GM19455 (cell line): Measurements from ENCODE around the gene FAT2.

Source experiments
- ATAC-seq: cut with Tn5 transposase; IDR thresholded peaks from one replicate; pipeline ENCODE4 v1.9.1; 2021; ENCODE audit not compliant: unreplicated experiment

The FAT2 gene

DNA sequence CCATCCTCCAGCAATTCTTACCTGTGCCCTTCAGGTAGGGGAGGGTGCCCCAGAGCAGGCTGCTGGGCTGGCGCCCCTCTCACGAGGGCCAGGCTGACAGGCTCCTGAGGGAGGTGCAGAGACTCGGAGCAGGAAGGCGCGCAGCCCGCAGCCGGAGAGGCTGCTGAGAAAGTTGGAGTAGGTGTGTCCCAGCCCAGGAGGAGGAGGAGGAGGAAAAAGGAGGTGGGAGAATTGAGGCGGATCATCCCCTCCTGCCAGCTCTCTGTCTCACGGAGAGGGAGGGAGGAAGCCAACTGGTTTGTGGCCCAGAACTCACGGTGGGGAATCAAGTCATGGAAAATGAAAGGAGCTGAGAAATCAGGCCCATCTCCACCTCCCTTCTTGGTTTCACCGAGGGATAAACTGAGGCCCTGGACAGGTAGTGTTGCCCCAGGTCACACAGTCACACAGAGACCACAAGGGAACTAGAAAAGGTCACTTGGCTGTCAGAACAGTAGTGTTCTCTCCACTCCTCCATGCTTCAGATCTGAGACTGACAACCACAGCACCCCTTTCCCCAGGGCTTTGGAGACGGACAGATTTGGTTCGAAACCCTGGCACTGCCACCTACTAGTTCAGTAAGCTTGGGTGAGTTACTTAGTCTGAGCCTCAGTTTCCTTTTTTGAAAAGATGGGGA is at the start of gene FAT2:
Gene FAT2 (minus strand): TSS at position 188 of the 676 bp plus-strand sequence. CDS start 22,400 bp downstream, outside the sequence.
- ATAC-seq = no peak

DNA sequence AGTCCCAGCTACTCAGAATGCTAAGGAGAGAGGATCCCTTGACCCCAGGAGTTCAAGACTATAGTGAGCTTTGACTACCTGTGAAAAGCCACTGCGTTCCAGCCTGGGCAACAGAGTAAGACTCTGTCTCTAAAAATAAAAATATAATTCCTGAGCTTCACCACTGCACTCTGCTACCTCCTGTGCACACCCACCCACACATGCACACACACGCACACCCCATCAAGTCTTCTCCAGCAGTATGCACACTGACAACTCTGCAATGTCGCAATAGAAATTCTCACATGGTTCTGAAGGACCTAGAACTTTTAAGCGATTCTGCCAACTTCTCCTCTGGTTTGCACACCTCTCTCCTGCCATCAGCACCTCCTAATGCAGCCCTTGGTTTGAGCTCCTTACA is 47.5 kb upstream of the FAT2 start:
- ATAC-seq = no peak

- no peak for ATAC-seq
Observed at GRCh38 chr5:151637676-151638075, 46.5 kb upstream of the FAT2 start.

DNA sequence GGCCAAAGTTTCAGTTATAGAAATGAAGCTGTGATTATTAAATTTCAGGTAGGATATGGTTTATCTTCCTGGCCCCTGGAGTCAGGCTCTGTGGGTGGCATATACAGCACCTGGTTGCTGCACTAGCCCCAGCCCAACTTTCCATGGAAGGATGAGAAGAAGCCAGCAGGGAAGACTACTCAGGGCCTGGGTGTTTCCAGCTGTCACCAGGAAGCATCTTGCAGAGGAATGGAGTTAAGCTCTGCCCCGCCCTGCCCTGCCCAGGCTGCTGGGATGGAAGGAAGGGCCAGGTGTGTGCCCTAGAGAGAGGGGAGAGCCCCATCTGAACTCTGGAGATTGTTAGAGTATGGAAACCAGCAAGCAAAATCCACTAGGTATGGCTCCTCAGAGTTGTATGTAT is 42.8 kb upstream of the FAT2 start:
- ATAC-seq = no peak

DNA sequence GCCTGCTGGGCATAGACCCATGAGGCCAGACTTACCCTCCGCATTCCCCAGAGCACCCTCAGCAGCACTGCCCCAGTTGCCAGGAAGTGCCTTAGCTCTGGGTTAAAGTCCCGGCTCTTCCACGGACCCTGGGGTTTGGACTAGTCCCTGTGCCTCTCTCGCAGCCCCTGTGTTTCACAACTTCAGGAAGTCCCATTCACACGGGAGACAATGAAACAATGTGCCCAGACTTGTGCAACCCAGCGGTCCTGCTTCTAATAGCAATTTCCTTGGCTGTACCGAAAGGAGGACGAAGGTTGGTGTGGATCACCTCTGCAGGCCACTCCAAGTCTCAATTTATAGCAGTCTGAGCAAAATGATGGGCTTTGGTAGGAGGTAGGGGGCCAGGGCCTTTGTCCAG is 41.8 kb upstream of the FAT2 start:
- no peak for ATAC-seq

DNA sequence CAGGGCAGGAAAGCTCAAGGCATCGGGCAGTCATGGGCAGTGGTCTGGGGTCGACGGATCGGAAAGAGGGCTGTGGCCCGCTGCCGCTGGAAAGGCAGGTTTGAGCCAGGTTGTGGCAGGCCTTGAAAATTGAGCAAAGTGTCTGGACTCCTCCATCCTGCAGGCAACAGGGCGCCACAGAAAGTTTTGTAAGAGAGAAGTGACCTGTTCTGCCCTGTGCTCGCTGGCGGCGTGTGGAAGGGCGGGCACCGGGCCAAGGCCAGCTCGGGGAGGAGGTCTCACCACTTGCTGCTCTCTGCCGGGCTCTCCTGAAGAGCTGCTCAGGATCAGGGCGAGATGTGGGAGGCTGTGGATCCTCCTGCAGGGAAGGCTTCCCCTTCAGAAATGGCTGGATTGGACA is 41.4 kb upstream of the FAT2 start:
- ATAC-seq = no peak

GRCh38 chr5:151631941-151632340 is 40.8 kb upstream of the FAT2 start:
- no peak for ATAC-seq

- no peak for ATAC-seq
Observed at GRCh38 chr5:151630088-151630487, 39.0 kb upstream of the FAT2 start.

GRCh38 chr5:151628112-151628823 is 37.1 kb upstream of the FAT2 start:
- ATAC-seq = no peak

DNA sequence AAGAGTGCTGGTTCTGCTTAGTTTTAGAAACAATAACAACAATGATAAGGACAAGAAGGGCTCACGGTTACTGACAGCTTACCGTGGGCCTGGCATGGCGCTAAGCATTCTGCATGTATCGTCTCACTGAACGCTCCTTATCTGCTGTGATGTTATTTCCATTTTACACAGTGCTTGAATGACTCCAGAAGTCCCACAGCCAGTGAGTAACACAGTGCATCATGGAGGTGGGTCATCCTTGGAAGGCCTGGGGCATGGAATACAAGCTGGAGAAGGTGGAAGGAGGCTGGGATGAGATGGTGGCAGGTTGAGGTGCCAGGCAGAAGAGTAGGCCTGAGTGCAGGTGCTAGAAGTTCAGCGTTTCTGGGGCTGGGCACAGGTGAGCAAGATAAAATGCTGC is 36.5 kb upstream of the FAT2 start:
- no peak for ATAC-seq

GRCh38 chr5:151625285-151625684 is 34.2 kb upstream of the FAT2 start:
- ATAC-seq = no peak

GRCh38 chr5:151624476-151624875 is 33.3 kb upstream of the FAT2 start:
- ATAC-seq = no peak

- ATAC-seq = no peak
Observed at GRCh38 chr5:151622367-151623088, 31.4 kb upstream of the FAT2 start.

GRCh38 chr5:151620461-151620840 is 29.3 kb upstream of the FAT2 start:
- ATAC-seq = no peak

GRCh38 chr5:151619812-151620460 is 28.8 kb upstream of the FAT2 start:
- no peak for ATAC-seq

DNA sequence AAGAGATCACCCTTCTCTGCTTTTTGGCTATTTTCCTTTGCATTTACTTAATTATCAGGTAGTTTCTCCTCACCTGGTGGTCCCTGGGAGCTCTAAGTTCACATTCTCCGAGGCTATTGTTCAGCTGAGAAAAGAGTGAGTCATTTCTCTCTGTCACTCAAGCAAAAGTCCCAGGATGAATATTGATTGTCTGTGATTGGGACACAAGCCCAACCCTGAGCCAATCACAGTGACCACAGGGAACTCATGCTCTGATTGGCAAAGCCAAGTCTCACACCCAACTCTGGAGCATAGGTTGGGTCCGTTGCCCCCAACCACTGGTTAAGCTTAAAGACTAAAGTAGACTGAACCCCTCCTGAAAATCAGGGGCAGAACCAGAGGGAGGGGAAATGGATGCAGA is 27.8 kb upstream of the FAT2 start:
- no peak for ATAC-seq

DNA sequence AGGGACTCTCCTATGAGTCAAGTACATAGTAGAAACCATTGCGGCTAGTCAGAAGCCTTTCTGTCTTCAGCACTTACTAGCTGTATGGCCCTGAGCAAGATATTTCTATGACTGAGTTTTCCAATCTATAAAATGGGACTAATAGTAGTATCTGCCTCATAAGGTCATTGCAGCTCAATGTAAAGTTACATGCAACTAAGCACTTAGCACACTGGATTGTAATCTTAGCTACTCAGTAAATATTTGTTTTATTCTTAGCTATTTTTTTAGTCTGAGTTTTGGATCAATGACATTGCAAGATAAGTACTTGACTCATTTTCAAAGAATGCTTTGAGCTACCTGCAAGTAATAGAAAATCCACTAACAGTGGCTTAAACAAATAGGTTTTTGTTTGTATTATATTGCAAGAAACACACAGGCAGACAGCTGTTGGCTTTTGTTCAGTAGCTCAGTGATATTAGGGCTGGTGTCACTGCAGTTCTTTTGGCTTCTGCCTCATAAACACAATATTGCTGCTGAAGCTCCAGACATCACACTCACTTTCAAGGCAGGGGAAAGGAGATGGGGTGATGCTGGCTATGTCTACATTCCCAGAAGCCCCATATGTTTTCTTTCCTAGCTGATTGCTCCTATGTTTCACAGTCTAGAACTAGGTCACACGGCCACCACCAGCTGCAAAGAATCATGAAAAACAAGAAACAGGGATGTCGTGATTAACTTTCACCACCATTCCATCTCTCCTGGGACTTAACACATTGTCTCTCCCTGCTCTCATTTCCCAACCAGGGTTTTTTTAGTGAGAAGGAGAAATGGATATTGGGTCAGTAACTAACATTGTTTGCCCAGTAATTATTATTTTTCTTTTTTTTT is 26.9 kb upstream of the FAT2 start:
- no peak for ATAC-seq

GRCh38 chr5:151617383-151617840 is 26.3 kb upstream of the FAT2 start:
- no peak for ATAC-seq

GRCh38 chr5:151615431-151615830 is 24.3 kb upstream of the FAT2 start:
- no peak for ATAC-seq

DNA sequence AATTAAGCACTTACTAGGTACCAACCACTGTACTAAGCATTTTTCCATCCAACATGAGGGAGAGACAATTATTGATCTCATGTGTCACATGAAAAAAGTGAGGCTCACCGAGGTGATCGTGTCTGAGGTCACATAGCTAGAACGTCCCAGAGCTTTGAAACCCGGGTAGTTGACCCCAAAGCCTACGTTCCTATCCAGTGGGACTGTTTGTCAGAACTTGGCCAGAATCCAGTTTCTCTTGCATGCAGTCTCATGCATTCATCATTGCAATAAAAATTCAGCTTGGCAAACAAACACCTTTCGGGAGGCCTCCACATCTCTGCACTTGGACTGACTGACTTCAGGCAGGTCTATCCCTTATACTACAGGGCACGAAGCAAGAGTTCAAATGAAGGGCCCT is 23.4 kb upstream of the FAT2 start:
- ATAC-seq = no peak
